HG03439 (cell line): Measurements from ENCODE around the gene NOC4L.

ENCODE experiments used
- ATAC-seq: cut with Tn5 transposase; IDR thresholded peaks from one replicate; pipeline ENCODE4 v1.9.1; 2021; ENCODE audit warnings: mild to moderate bottlenecking, moderate library complexity; ENCODE audit not compliant: unreplicated experiment

The NOC4L gene

DNA sequence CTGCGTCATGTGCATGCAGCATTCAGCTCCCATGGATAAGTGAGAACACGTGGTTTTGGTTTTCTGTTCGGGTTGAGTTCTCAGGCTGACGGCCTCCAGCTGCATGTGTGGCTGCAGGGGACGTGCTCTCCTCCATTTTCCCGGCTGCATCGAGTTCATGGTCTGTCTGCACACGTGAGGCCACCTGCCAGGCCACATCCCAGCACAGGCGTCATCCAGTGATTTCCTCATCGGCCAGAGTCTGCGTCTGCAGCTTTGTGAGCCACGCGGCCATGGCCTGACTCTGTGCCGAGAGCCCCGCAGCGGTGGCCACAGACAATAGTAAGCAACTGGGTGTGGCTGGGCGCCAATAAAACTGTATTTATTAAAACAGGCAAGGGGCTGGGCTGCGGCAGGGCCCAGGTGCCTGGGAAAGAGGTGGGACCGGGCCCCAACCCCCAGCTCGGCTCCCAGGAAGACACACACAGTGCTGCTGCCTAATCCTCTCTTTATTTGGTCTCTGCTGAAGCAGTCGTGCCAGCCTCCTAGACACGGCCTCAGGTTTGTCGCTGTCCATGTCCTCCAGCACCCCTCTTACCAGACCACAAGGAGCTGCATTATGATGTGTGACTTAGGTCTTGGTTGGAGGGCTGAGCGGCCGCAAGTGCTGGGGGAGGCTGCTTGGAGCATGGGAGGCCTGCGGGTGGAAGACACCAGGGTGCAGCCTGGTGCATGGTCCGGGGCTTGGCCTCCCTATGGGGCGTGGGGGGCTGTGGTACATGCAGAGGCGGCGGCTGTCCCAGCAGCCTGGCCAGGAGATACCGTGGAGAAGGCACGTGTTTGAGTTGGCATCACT, 52.0 kb downstream of the NOC4L start:
- ATAC-seq, result no peak

GRCh38 chr12:132196873-132197390, 52.7 kb downstream of the NOC4L start:
- no peak for ATAC-seq

GRCh38 chr12:132197581-132198354, 53.5 kb downstream of the NOC4L start:
- ATAC-seq, result no peak

DNA sequence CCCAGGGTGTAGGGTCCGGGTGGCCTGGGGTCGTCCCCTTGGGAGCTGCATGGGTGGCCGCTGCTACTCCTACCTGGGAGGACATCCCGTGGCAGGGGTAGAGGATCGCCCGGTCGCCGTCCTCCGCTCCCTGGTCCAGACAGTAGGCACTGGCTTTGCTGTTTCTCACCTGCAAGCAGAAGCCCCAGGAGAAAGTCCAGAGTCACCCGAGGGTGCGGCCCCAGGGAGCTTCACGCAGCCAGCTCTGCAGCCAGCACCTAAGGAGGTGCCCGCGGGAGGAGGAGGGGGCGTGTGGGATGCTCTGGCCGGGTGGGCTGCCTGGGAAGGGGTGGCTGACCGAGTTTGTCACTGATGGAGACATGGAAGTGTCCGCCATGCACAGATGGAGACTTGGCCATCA, 54.8 kb downstream of the NOC4L start:
- no peak for ATAC-seq

- no peak for ATAC-seq
Observed at GRCh38 chr12:132199526-132200319, 55.5 kb downstream of the NOC4L start.

- no peak for ATAC-seq
Observed at GRCh38 chr12:132200800-132201199, 56.5 kb downstream of the NOC4L start.

- no peak for ATAC-seq
Observed at GRCh38 chr12:132201391-132202120, 57.3 kb downstream of the NOC4L start.
